GM18498 (cell line): ENCODE data around the gene HNF4A.
"Not testable (repeated sequence)": the region's sequence is repeated elsewhere in the genome, so short reads cannot be mapped to it uniquely, and the experiment has no call there.

Source experiments
- ATAC-seq: cut with Tn5 transposase; IDR thresholded peaks from one replicate; pipeline ENCODE4 v1.9.1; 2021; ENCODE audit warnings: mild to moderate bottlenecking, moderate library complexity; ENCODE audit not compliant: unreplicated experiment

The HNF4A gene

DNA sequence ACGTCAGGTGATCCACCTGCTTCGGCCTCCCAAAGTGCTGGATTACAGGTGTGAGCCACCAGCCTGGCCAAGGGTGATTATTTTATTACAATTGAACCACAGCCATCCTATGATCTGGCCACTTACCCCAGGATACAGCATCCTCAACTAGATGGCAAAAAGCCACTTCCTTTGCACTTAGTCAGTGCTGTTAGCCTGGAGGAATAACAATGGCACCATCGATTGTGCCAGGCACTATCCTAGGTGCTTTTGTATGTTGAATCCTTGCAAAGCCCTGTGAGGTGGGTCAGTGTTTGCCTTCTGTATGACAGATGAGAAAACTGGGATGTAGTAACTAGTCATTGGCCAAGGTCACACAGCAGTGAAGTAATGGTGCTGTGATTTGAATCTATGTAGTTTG is 109.0 kb downstream of the HNF4A start:
- no peak for ATAC-seq

DNA sequence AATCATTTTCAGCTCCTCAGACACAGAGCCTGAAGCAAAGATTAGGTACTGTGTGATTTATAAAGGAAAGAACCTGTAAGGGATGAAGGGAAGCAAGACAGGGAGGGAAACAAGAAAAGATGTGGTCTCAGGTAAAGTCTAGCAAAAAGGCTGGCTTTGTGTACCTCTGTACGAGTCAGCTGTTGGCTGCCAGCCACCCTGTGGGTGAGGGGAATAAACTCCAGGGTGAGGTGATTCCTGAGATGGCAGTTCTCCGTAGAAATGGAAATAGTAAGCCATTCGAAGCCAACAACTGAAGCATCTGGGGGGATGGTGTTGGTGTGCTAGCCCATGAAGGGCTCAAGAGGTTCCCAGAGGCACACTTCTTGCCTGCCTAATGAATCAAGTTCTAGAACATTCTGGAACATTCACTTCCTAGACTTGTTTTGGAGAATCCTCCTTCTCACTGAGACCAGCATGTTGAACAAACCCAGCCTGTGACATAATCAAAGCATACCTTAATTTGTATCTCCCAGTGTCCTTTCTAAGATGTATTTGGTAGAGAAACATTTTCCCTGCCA is 109.6 kb downstream of the HNF4A start:
- ATAC-seq, result no peak

DNA sequence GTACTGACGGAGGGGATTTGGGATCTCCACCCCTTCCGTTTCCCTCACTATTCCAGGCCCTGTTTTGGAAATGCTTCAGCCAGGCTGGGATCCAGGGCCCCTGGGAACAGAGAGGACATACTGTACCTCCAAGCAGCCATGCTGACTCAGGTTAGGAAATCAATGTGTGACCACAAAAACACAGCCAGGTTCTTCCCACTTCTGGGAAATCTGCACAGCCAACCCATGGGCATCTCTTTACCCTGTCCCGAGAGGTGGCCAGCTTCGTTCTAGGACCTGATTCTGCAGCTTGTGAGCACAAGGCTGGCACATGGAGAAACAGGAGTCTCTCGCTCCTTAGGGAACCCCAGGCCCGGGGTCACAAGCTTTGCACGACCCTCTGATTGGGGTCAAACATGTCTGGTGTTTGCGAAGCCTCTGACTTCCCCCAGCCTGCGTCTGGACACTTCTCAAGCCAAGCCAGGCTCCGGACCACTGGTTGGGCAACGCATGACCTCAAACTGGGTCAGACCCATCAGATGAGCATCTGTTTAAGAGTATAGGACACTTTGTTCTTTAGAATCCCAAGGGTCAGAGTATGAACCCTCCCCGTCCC is 111.9 kb downstream of the HNF4A start:
- ATAC-seq, result no peak

DNA sequence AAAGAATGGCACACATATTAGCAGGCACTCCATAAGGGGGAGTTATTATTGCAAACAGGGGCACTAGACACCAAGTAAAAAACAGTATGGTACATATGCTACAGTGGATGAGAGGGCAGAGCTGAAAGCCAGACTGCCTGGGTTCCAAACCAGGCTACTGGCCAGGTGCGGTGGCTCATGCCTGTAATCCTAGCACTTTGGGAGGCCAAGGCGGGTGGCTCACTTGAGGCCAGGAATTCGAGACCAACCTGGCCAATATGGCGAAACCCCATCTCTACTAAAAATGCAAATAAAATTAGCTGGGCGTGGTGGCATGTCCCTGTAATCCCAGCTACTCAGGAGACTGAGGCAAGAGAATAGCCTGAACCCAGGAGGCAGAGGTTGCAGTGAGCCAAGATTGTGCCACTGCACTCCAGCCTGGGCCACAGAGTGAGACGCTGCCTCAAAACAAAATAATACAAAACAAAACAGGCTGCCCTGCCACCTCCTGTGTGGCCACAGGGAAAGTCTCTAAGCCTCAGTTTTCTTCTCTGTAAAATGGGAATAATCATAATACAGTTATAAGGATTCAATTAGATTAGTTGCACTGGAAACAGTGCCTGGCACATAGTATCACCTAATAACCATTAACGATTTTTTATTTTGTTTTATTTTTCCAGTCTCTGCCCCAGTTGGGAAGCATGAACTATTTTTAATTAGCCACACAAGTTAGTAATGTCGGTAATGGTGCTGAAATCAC is 112.7 kb downstream of the HNF4A start:
- no peak for ATAC-seq

GRCh38 chr20:44470327-44470726 is 114.8 kb downstream of the HNF4A start:
- ATAC-seq, result no peak

DNA sequence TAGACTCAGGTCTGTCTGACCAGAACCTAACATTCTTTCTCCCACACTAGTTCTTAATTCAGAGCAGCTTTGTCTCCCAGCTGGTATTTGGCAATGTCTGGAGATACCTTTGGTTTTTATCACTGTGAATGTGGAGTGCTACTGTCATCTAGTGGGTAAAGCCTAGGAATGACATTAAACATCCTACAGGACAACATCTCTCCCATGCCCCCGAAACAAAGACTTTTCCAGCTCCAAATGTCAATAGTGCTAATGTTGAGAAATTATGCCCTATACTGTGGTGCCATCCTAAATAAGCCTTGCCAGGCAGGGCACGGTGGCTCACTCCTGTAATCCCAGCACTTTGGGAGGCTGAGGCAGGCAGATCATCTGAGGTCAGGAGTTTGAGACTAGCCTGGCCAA is 116.0 kb downstream of the HNF4A start:
- ATAC-seq, result no peak

DNA sequence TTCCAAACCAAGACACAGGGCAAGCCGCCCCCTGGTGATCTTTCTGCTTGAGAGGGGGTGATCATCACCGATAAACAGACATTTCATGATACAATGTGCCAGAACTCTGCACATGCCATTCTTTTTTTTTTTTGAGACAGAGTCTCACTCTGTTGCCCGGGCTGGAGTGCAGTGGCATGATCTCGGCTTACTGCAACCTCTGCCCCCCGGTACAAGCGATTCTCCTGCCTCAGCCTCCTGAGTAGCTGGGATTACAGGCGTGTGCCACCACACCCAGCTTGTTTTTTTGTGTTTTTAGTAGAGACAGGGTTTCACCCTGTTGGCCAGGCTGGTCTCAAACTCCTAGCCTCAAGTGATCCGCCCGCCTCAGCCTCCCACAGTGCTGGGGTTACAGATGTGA is 116.8 kb downstream of the HNF4A start:
- ATAC-seq, result not testable (repeated sequence)

DNA sequence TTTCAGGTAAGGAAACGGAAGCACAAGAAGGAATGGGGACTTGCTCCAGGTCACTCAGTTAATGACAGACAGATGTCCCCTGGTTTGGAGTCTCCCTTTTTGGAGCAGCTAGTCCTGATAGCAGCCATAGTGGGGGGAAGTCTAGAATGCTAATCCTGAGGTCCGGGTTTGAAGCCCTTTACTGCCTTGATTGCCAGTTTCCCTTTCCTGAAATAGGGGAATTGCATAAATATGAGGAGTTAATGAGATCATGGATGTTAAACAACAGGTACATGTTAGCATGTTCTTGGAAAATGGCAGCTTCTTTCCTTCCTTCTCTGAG is 119.8 kb downstream of the HNF4A start:
- no peak for ATAC-seq

DNA sequence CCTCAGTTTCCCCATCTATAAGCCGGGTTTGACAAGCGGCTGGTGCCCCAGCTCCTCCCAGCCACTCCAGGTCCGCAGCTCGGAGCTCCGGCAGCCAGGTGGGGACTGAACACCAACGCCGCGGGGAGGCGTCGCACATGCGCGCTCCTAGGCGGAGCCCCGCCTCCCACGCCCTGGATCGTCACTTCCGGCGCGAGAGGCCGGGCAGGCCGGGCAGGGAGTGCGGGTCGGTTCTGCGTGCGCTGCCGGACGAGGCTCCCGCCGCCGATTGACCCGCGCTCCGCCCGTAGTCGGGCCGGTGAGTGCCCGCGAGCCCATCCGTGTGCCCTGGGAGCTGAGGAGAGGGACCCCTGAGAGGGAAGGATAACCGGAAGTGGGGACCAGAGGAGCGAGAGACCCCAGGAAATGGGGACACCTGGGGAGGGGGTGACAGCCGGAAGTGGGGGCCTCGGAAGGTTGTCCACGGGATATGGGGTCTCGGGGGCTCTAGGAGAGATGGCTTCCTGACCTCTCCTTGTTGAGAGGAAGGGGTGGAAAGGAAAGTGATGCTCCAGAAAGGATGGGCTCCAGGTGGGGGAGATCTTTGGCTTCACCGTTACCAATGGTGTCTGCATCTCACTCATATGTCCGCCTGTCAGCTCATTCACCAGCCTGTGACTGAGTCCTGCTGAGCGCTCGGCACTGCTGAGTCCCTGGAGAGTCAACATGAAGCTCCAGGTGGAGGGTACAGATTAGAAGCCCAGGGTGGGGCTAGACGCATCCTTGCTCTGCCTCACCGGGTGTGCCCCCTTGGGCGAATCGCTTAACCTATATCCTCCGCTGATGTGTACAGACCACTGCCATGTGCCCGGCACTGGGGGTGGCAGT is 120.4 kb downstream of the HNF4A start, which contains the start of gene TTPAL:
Gene TTPAL (plus strand): TSS at position 181 of the 867 bp plus-strand sequence. CDS start 4,126 bp downstream, outside the sequence.
- peak; percentile 96 for ATAC-seq

- ATAC-seq, result no peak
These were observed 121.7 kb downstream of the HNF4A start for GRCh38 chr20:44477151-44477550.

GRCh38 chr20:44478206-44478605 is 122.7 kb downstream of the HNF4A start:
- no peak for ATAC-seq

DNA sequence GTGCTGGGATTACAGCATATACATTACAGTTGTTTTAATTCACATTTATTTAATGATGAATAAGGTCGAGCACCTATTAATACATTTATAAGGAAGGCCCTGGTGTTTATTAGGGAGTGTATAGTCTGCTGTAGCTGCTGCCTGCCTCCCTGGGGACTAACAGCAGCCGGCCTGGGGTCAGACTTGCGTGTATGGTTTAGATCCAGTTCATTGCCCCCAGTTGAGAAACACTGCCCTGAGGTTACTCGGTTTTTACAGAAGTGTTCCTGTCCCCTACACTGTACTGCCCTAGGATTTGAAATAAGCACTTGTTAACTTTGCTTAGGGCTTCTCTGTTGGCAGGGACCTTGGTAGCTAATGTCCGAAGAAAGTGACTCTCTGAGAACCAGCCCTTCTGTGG is 124.1 kb downstream of the HNF4A start:
- ATAC-seq, result no peak

- ATAC-seq, result no peak
These were observed 124.6 kb downstream of the HNF4A start for GRCh38 chr20:44480097-44480496.

DNA sequence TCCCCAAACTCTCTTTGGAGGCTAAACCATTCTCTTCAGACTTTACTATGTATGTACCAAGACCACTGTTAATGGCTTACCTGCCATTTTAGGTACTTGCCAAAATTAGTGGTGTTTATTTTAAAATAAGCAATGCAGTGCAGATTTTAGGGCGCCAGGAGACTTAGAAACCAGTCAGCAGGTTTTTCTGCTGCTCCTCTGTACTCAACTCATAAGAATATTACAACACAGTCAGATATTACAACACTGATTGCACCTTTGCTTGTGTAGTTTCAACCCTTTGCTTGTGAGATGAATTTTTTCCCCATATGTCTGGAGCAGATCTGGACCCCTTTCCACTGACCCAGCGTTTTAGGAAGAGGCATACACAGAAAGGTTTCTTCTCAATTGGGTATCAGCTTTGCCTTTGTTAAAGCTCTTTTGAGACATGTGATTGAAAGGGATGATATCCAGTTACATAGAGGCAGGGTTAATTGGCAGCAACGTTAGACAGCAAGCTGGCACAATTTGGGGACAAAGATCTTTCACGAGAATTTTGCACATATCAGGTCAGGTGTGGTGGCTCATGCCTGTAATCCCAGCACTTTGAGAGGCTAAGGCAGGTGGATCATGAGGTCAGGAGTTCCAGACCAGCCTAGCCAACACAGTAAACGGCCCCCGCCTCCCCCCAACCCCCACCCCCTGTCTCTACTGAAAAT is 126.4 kb downstream of the HNF4A start:
- ATAC-seq, result no peak

GRCh38 chr20:44483112-44483511 is 127.6 kb downstream of the HNF4A start:
- ATAC-seq, result no peak
